ENCODE data around the gene NDUFA12. TPM values are rescaled to one million over a fixed set of nuclear protein-coding genes. Genes with fewer than 3 reads are reported as not detected.
A peak's percentile ranks its signal among the peaks of the same experiment; 100 is the strongest.
"Not testable (repeated sequence)": the region's sequence is repeated elsewhere in the genome, so short reads cannot be mapped to it uniquely, and the experiment has no call there.

The NDUFA12 gene
- 226 and 234 TPM in 2 replicates for total RNA-seq (2014; rRNA removed)
- polyA plus RNA-seq (2012), result 218 TPM

GRCh38 chr12:95003213-95003920 lies at the start of gene NDUFA12:
Gene NDUFA12 (minus strand): TSS chr12:95003697. CDS start chr12:95003680, 17 bp downstream.
- peak; percentile 95 for DNase-seq (ENCODE audit: low read depth)

GRCh38 chr12:95051241-95051640 lies 47.7 kb upstream of the NDUFA12 start:
- DNase-seq (ENCODE audit: low read depth), result no peak

GRCh38 chr12:95037906-95038305 lies 34.4 kb upstream of the NDUFA12 start:
- no peak for DNase-seq (ENCODE audit: low read depth)

GRCh38 chr12:95034750-95035149 lies 31.3 kb upstream of the NDUFA12 start:
- DNase-seq (ENCODE audit: low read depth), result no peak

GRCh38 chr12:95022477-95022876 lies 19.0 kb upstream of the NDUFA12 start:
- DNase-seq (ENCODE audit: low read depth), result no peak

- no peak for DNase-seq (ENCODE audit: low read depth)
These were observed 14.0 kb upstream of the NDUFA12 start for GRCh38 chr12:95017482-95017881.

- no peak for DNase-seq (ENCODE audit: low read depth)
These were observed 12.6 kb upstream of the NDUFA12 start for GRCh38 chr12:95016120-95016519.

- DNase-seq (ENCODE audit: low read depth), result no peak
These were observed 11.1 kb upstream of the NDUFA12 start for GRCh38 chr12:95014554-95014953.

GRCh38 chr12:95006206-95006605 lies 2.7 kb upstream of the NDUFA12 start:
- no peak for DNase-seq (ENCODE audit: low read depth)

GRCh38 chr12:95004610-95005009 lies 1.1 kb upstream of the NDUFA12 start:
- peak; percentile 48 for DNase-seq (ENCODE audit: low read depth)

- no peak for DNase-seq (ENCODE audit: low read depth)
These were observed 400 bp upstream of the NDUFA12 start for GRCh38 chr12:95003921-95004272.

GRCh38 chr12:95002754-95003153 lies 743 bp downstream of the NDUFA12 start:
- DNase-seq (ENCODE audit: low read depth), result no peak

- no peak for DNase-seq (ENCODE audit: low read depth)
These were observed 5.2 kb downstream of the NDUFA12 start for GRCh38 chr12:94998326-94998725.

GRCh38 chr12:94997726-94998125 lies 5.8 kb downstream of the NDUFA12 start:
- DNase-seq (ENCODE audit: low read depth), result no peak

- DNase-seq (ENCODE audit: low read depth), result no peak
These were observed 6.4 kb downstream of the NDUFA12 start for GRCh38 chr12:94997061-94997460.

GRCh38 chr12:94994312-94994711 lies 9.2 kb downstream of the NDUFA12 start:
- peak; percentile 59 for DNase-seq (ENCODE audit: low read depth)

- not testable (repeated sequence) for DNase-seq (ENCODE audit: low read depth)
These were observed 9.6 kb downstream of the NDUFA12 start for GRCh38 chr12:94993855-94994254.

GRCh38 chr12:94990222-94990621 lies 13.3 kb downstream of the NDUFA12 start:
- no peak for DNase-seq (ENCODE audit: low read depth)

- no peak for DNase-seq (ENCODE audit: low read depth)
These were observed 15.0 kb downstream of the NDUFA12 start for GRCh38 chr12:94988471-94988870.

GRCh38 chr12:94987801-94988200 lies 15.7 kb downstream of the NDUFA12 start:
- no peak for DNase-seq (ENCODE audit: low read depth)

- DNase-seq (ENCODE audit: low read depth), result no peak
These were observed 16.3 kb downstream of the NDUFA12 start for GRCh38 chr12:94987076-94987669.

GRCh38 chr12:94985099-94985498 lies 18.4 kb downstream of the NDUFA12 start:
- not testable (repeated sequence) for DNase-seq (ENCODE audit: low read depth)

- no peak for DNase-seq (ENCODE audit: low read depth)
These were observed 20.2 kb downstream of the NDUFA12 start for GRCh38 chr12:94983321-94983720.

All from LHCN-M2 (cell line).